ENCODE results near the gene CCDC85C.
A peak's percentile ranks its signal among the peaks of the same experiment; 100 is the strongest.

Gene CCDC85C

DNA sequence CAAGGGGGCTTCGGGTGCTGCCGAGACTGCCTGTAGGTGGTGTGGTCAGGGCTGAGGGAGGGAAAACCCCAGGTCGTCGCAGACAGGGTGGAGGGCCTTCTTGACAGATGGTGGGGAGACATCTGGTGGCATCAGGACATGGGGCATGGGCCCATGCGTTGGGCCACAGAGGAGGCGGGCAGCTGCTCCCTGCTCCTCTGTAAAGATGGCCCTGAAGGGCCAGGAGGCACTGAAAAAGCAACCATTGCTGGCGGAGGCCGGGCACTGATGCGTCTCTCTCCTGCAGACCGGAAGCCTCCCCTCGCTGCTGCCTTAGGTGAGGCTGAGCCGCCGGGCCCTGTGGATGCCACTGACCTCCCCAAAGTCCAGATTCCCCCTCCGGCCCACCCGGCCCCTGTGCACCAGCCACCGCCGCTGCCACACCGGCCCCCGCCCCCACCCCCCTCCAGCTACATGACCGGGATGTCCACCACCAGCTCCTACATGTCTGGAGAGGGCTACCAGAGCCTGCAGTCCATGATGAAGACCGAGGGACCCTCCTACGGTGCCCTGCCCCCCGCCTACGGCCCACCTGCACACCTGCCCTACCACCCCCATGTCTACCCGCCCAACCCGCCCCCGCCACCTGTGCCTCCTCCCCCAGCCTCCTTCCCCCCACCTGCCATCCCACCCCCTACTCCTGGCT is 94.0 kb downstream of the CCDC85C start:
- no peak for DNase-seq (ENCODE audit: low read depth)

DNA sequence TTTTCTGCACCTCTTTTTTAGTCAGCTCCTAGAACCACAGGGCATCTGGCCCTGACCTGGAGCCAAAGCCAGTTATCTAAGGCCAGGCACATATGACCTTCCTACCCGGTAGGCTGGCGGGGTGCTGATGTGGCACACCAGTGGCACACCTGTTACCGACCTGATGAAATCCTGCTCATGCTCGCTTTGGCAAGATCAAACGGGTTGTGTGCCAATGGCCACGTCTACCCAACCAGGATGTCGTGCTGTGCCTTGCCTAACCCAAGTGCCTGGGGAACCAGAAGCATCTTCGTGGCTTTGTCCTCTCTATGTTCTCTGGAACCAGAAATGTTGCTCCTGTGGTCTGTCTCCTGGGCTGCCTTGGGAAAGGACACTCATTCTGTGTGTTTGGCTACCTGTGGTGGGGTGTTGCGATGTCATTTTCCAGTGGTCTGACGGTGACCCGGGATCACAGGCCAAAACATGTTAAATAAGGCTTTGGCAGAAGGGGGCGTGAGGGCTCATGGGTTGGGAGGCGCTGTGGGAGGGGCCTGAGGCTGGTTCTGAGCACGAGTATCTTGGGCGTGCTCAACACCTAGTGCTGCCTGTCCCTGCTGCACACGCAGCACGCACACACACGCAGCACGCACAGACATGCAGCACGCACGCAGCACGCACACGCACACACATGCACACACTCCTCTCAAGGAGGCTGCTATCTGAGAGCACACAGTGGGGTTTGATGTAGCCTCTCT is 94.9 kb downstream of the CCDC85C start:
- DNase-seq (ENCODE audit: low read depth), result no peak

DNA sequence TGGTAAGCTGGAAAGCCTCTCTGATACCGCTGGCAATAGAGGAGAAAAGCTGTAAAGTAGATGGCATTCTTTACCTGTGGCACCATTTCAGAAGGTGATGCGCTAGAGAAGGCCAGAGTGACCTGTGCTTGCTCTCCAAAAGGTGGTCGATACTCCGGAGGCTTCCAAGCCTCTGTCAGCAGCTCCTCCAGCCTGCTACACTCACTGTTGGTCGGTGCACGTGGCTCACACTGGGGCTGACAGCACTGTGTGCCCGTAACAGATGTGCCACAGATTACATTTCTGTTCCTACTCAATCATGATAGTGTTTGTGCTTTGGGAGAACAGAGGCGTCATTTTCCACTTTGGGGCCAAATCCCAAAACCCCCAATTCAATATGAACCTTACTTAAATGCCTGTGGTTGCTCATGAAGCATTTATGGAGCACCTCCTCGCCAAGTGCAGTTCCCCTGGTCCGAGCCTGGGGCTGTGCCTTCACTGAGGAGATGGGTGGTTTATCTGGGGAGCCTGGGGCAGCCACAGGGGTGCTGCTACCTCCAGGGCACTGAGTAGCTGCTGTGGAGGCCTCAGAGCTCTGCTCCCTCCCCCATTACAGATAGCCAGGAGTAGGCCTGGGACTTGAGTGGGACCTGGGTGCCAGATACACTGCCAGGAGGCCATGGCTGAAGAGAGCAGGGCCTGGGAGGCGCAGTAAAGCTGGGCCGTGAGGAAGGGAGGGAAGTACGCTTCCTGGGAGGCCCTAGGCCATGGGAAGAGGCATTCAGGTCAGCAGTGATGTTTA is 96.0 kb downstream of the CCDC85C start:
- no peak for DNase-seq (ENCODE audit: low read depth)

DNA sequence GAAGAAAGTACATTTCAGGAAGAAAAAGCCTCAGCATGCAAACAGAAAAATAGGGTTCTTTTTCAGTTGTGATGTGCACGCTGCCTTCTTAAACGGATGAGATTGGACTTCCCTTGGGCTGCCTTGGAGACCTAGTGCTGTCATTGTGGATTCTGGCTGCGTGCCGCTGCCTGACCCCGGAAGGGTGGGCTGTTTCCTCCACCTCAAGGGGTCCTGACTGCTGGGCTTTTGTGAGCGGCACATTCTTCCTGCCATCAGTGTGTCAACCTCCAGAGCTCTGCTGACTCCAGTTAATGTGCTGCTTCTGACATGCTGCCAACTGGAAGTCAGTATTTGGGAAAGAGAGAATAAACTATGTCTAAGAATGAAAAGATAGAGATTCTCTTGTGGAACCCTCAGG is 97.7 kb downstream of the CCDC85C start:
- DNase-seq (ENCODE audit: low read depth), result no peak

DNA sequence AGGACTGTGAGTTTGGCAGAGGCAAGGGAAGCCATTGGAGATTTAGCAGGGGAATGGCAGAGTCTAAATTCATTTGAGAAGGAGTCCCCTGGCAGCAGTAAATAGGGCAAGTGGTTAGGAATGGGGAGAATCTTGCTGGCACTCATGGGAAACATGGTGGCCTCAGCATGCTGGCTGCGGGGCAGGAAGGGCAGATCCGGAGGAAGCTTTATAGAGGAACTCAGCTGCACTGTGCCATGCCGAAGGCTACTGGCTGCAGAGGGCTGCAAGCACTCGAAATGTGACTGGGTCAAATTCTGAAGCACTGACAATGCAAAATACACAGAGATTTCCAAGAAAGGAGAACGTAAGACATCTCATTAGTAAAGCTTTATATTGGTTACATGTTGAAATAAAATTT is 98.9 kb downstream of the CCDC85C start:
- DNase-seq (ENCODE audit: low read depth), result no peak

DNA sequence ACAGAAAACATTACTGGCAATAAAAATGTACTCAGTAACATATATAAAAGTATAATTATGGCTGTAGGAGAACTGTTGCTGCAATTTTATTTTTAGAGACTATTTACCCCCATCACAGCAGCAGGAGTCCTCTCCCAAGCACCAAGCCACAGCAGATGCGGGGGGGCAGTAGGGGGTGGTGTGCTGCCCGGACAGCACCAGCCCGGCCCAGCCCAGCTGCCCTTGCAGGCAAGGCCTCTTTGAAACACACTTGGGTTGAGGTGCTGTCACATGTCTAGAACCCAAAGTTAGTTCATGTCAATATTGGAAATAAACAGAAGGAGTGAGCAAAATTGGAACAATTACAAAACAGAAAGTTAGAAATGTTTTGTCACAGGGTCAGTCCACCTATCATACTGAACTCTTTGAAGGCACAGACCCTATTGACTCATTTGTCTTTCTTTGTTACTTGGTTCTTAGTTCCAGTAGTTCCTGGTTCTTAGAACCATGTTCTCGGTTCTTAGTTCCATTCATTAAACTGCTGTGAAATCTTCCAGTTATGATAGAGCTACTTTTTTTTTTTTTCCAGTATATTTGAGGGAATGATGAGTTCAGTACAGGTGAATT is 100.1 kb downstream of the CCDC85C start:
- no peak for DNase-seq (ENCODE audit: low read depth)

DNA sequence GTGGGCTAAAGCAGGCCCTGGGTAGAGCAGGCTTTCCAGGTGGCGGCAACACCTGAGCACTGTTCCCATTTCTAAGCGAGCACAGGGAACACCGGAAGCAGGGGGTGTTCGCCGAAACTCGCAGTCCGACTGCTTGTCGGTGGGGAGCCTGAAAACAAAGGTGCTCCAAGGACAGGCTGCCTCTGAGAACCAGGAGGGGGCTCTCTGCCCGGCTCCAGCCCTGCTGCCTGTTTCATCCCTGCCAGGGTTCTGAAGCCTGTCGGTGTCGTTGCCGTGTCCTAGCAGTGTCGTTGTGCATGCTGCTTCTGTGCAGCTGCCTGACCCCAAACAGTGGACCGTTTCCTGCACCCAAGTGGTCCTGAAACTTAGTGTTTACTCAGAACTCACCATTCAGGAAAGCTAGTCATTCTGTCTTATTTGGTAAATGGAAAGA is 101.0 kb downstream of the CCDC85C start:
- DNase-seq (ENCODE audit: low read depth), result no peak

DNA sequence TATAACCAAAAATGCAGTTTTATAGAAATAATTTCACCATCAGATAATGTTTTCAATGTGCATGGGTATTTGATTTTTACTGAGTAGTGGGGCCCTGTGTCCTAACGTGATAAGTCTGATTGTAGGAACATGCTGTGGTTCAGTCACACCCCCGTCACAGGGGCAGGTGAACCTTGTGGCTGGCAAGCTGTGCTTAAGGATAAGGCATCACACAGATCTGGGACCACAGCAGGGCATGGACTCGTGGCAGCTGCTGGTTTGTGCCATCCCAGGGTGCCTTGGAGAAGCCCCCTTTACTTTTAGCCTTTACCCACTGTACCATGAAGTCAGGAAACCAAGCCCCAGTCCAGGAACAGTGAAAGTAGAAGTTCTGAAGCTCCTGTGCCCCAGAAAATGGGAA is 106.1 kb downstream of the CCDC85C start:
- no peak for DNase-seq (ENCODE audit: low read depth)

DNA sequence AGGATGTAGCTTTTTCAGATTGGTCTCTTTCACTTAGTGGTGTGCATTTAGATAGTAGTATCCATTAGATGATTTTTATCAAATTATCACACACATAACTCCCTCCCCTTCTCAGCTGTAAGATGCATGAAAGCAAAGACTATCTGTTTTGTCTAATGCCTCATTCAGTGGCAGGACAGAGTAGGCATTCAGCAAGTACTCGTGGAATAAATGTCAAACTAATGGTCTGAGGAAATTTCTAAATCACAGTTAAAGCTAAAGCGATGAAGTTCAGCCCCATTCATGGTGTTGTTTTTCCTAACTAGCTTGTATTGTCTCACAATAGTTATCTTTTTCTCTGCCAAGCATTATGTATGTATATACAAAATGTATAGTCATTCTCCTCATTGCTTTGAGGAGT is 106.7 kb downstream of the CCDC85C start:
- DNase-seq (ENCODE audit: low read depth), result no peak

DNA sequence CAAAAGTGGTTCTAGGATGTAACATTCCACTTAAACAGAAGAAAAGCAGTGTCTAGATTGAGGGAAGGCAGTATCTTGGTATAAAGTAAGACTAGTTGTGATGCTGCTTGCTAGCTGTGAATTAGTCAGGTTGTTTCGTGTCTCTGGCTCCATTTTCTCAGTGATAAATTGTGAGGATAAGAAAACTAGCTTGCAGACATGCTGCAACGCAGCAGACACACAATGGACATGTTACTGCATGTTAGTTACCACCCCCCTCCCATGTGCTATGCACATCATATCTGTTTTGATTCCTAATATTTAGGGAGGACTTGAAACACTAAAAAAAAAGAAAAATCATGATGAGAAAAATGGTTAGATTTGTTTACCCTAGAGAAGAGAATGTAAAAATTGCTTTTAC is 119.9 kb downstream of the CCDC85C start:
- DNase-seq (ENCODE audit: low read depth), result no peak

DNA sequence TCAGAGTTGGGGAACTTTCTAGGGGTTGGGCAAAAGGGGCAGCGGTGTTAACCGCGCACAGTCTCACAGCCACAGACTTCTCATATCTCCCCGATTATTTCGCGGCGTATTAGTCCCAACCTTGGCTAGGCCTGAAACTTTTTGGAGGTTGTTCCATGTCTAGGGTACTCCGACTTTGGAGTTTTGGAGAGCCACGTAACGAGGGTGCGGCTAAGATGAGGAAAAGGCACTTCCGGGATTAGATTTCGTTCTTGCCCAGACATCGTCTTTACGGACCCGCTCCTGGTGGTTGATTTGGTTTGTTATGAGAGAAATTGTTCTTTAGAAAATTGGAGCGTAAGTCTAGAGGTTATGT is 122.3 kb downstream of the CCDC85C start:
- no peak for DNase-seq (ENCODE audit: low read depth)

DNA sequence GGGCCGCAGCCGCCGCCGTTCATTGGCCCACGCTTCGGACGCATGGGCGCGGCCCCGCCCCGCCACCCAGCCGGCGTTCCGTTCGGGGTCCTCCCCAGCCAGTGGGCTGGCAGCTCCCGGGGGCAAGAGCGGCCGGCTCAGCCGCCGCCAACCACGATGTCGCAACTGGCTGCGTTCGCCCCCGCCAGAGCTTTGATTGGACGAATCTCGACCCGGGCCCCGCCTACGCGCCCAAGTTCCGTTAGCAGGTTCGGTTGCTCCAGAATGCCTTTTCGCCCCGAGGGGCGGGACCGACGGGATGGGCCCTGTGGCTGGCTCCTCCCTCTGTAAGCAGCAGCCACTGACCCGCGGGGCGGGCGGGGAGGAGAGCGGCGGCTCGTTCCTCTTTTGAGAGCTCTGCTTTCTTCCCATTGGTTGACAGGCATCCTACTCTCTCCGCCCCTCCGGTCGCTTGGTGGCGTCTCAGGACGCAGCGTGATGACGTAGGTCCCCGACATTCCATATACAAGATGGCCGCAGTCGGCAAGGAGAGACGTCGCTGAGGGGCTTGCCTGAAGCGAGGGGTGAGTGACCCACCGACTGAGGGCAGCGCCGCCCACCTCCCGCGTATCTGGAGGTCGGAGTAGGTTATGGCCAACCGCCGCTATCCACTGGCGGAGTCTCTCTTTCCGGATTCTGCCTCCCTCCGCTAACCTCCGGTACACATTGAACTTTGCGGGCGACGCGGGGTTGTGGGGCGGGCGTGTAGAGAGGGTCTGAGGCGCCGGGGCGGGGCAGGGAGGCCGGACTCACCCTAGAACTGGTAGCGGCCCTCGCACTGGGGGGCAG is 122.9 kb downstream of the CCDC85C start, which contains the start of gene CCNK:
Gene CCNK, plus strand, starts transcription at position 493 of the 828 bp plus-strand sequence. CDS start 11,269 bp downstream, outside the sequence.
- DNase-seq (ENCODE audit: low read depth), result peak; percentile 100

DNA sequence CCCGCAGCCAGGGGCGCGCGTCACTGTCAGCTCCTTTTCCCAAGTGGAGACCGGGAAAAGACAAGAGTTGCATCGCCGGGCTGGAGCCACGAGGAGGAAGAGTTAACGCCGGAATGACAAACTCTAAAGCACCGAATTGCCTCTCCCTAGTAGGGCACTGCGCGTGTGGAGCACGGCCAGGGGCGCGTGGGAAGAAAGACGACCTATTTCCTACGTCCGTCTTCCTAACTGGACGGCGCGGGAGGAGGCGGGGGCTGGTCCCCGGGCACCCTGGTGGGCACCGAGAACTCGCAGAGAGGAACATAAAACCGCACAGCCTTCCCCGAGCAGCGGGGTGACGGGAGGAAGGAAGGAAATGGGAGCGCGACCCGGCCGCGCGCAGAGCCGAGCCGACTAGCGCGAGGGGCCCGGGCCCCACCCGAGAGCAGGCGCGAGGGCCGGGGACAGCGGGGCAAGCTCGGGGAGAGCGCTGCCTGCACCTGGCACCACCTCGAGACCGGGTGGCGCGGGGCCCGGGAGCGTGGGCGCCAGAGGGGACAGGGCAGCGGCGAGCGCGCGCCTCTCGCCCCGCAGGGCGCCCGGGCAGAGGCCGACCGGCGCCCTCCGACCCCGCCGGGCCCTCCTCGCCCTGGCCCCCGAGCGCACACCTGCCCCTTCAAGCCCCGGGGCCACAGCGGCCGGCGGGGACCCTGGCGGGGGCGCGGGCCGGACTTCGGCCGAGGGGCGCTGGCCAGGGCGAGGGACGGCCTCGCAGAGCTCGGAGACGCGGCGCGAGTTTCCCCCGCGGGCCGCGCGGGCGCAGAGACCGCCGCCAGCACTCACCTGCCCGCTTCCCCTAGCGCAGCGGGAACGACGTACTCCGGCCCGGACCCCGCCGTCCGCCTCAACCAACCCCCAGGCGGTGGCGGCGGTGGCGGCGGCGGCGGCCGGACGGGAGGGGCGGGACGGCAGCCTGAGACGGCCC is 123.8 kb downstream of the CCDC85C start, which contains the start of gene SETD3:
Gene SETD3, minus strand, starts transcription at position 954 of the 964 bp plus-strand sequence. CDS start 15,054 bp downstream, outside the sequence.
- peak; percentile 20 for DNase-seq (ENCODE audit: low read depth)

DNA sequence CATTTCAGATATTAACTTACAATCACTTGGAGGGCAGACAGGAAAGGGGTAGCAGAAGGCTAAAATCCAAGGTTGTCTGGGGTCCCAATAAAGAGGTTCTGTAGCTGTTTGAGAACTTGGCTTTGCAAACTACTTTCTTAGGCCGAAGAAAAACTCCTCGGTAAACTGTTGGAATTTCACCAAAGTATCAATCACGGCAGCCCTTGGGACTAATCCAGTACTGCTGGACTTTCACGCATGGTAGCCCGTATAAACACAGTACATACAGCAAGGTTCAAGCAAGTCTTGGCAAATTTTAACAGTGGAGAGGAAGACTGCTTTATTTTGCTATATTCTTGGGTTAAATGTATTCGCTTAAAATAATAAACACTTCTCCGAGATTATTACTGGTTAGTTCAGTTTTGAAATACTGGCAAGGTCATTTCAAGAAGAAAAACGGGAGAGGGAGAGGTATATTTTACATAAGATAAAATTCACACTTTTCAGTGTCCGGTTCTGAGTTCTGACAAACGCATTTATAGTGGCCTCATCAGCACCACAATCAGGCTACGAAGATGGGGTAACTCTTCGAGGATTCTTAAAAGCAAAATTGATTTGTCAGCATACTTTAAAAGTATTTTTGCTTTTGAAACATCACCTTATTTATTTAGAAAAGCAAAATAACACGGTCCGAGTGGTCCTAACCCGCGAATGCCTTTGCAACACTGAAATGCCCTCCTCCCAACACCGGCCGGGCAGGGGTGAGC is 124.7 kb downstream of the CCDC85C start:
- DNase-seq (ENCODE audit: low read depth), result no peak

DNA sequence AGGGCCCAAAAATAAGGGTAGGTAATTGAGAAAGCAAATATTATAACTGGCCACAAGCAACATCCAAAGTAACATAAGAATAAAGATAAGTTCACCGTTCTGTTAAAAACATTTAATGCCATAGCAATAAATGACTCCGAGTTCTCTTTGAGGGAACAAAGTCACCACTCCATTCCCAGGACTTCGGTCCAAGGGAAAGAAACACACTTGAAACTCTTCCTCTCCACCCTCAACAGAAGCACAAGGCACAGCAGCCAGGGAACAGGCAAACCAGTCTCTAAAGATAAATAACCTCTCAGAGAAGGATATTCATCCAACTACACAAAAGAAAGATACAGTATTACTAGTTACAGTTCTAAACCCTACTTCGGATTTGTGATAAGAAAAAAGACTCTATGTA is 125.9 kb downstream of the CCDC85C start:
- no peak for DNase-seq (ENCODE audit: low read depth)

DNA sequence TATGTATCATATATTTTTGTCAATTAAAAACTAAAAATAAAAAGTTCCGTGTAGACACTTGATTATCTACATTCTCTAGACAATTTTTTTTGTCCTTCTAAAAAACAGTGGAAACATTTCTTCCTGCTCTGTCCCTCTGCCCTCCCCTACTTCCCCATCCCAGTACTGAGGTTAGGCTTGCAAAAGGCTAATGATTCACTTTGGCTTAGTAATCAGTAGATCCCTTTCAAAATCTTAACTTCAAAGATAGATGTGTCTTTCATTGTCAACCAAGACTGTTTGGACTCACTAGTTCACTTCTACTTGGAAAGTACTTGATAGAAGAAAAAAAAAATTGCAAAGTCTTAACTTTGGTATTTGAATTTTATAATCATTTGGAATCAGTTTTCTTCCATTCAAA is 127.1 kb downstream of the CCDC85C start:
- no peak for DNase-seq (ENCODE audit: low read depth)

DNA sequence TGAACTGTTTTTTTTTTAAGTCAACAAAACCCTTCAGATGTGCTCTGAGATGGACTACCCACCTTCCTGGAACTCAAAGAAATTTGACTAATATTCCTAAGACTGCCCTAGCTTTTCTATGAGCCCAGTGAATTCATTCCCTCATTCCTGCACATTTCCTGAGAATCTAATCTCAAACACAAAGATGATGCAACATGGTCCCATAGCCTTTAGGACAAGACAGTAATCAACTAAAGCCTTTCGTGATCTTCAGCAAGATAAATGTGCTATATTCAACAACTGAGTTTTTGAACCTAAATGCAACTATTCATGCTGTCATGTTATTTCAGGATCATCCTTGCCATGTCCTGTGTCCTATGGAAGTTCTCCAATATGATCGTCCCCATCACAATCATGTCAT is 128.3 kb downstream of the CCDC85C start:
- no peak for DNase-seq (ENCODE audit: low read depth)

DNA sequence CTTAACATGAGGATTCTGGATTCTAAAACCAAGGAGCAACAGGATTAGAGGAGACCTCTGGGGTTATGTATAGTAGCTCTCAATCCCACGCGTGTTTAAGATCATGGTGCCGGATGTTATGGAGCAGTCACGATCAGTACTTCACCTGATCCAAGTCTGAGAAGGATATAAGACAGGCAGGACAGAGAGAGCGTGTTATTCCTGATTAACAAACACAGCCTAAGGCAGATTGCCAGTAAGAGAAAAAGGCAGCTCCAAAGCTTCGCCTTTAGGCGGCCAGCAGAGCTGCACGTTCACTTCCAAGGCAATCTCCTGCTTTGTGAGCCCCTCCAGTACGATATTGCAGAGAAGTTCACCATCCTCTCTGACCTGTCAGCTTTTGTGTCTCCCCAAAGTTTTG is 128.8 kb downstream of the CCDC85C start:
- no peak for DNase-seq (ENCODE audit: low read depth)

DNA sequence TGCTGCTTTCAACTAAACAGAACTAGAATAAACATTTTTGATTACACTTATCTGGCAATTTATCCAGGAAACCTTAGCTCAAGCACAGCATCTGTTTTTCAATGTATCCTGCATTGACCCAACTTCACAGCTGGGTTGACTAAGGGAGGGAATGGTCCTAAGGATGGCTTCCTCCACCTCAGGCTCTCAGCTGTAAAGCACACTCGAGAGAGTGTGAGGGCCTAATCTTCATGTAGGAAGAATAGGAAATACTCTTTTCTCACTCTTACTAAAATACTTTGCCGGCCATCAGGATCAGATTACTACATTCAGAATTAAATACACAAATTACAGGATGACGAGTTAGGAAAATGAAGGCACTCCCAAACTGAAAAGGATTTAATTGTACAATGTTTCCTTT is 130.5 kb downstream of the CCDC85C start:
- no peak for DNase-seq (ENCODE audit: low read depth)

DNA sequence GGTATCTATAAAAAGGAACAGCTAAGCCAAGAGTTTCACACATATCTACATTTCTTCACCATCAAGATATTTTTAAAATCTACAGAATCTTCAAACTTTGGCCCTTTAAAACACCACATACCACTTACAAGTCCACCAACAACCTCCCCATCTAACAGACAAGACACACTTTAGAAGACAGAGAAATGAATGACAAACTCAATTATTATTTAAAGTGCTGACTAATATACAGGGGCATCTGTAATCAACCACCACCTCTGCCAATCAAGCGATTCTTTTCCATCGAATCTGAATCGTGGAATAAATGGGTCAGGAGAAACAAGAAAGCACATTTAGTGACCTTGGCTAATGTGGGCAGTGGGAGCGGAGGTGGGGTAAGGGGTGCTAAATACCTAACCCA is 131.1 kb downstream of the CCDC85C start:
- no peak for DNase-seq (ENCODE audit: low read depth)

Measured in activated T-helper 9 cell treated with anti-CD3 and anti-CD28 coated beads, Interleukin-2, amount 50 U/mL, for 16 hours (primary cell).